Activated T-helper 1 cell treated with Interleukin-2 at 50 U/mL for 16 hours (primary cell): ENCODE results near the gene GLB1L2.
"Not testable (repeated sequence)": the region's sequence is repeated elsewhere in the genome, so short reads cannot be mapped to it uniquely, and the experiment has no call there.

Experiments used
- DNase-seq: peaks from one replicate; pipeline ENCODE4 v3.0.0-alpha.2; 2020; ENCODE audit warnings: low read depth

The GLB1L2 gene

GRCh38 chr11:134331354-134332188, at the start of gene GLB1L2:
GLB1L2 (plus strand) TSS chr11:134331988; CDS start chr11:134332062, 74 bp downstream.
- peak; percentile 78 for DNase-seq

- no peak for DNase-seq
These were observed 49.4 kb upstream of the GLB1L2 start for GRCh38 chr11:134282121-134283045.

- DNase-seq, result no peak
These were observed 48.1 kb upstream of the GLB1L2 start for GRCh38 chr11:134283461-134284230.

GRCh38 chr11:134284349-134284748, 47.4 kb upstream of the GLB1L2 start:
- DNase-seq, result not testable (repeated sequence)

- DNase-seq, result no peak
These were observed 44.2 kb upstream of the GLB1L2 start for GRCh38 chr11:134287561-134287960.

GRCh38 chr11:134288486-134288885, 43.3 kb upstream of the GLB1L2 start:
- DNase-seq, result no peak

GRCh38 chr11:134289167-134289566, 42.6 kb upstream of the GLB1L2 start:
- DNase-seq, result no peak

- DNase-seq, result no peak
These were observed 42.0 kb upstream of the GLB1L2 start for GRCh38 chr11:134289789-134290188.

- DNase-seq, result no peak
These were observed 41.1 kb upstream of the GLB1L2 start for GRCh38 chr11:134290646-134291045.

GRCh38 chr11:134291196-134291595, 40.6 kb upstream of the GLB1L2 start:
- no peak for DNase-seq

GRCh38 chr11:134292661-134293060, 39.1 kb upstream of the GLB1L2 start:
- DNase-seq, result no peak

- DNase-seq, result no peak
These were observed 38.4 kb upstream of the GLB1L2 start for GRCh38 chr11:134293119-134294113.

- no peak for DNase-seq
These were observed 37.1 kb upstream of the GLB1L2 start for GRCh38 chr11:134294664-134295063.

GRCh38 chr11:134312223-134312622, 19.6 kb upstream of the GLB1L2 start:
- no peak for DNase-seq

- DNase-seq, result no peak
These were observed 19.0 kb upstream of the GLB1L2 start for GRCh38 chr11:134312807-134313206.

- DNase-seq, result no peak
These were observed 18.4 kb upstream of the GLB1L2 start for GRCh38 chr11:134313379-134313778.

- no peak for DNase-seq
These were observed 17.8 kb upstream of the GLB1L2 start for GRCh38 chr11:134313821-134314607.

GRCh38 chr11:134317103-134317502, 14.7 kb upstream of the GLB1L2 start:
- no peak for DNase-seq

- DNase-seq, result not testable (repeated sequence)
These were observed 10.4 kb upstream of the GLB1L2 start for GRCh38 chr11:134321373-134321772.

- no peak for DNase-seq
These were observed 9.2 kb upstream of the GLB1L2 start for GRCh38 chr11:134322553-134322952.
